ENCODE measurements around the gene TMEFF1. TPM values are rescaled to one million over a fixed set of nuclear protein-coding genes. Genes with fewer than 3 reads are reported as not detected.

Gene TMEFF1
- total and polyA plus RNA-seq, 12 donors: 0.14 to 1.8 (median 0.24) TPM; not detected in 8

DNA sequence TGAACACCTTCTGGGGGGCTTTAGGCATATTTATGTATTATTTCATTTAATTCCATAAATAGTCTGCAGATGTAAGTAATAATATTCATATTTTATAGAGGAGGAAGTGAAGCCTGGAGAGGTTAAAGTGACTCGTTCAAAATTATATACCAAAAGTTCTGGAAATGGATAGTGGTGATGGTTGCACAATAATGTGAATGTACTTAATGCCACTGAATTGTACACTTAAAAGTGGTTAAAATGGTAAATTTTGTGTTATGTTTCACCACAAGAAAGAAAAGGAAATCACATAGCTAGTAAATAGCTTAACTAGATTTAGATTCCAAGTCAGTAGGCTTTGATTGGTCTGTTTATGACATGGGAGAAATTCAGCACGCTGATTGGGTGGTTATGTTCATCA lies 13.0 kb upstream of the TMEFF1 start:
- intact Hi-C loops (cut with DNase I): no loop called here
- Histone ChIP-seq H3K27ac (no peak overlapping the region), H3K9me3 (replicated peaks in 1 of 3) (no peaks in the 10 kb centered on the region), H3K27me3 (no peaks in the 10 kb centered on the region), H3K4me3 (no peak overlapping the region), H3K36me3 (replicated peaks in 1 of 2) (no peaks in the 10 kb centered on the region), H3K4me1 (replicated peaks in 1 of 2) (no peaks in the 10 kb centered on the region)
- no peak for DNase-seq
- WGBS, 4 donors: 80 to 91% (median 83%) methylated on average over 2 of the region's 2 CpGs
- TF ChIP-seq POLR2A (IDR thresholded peaks at IDR 0.05): no peak
- TF ChIP-seq, protein P1, sequence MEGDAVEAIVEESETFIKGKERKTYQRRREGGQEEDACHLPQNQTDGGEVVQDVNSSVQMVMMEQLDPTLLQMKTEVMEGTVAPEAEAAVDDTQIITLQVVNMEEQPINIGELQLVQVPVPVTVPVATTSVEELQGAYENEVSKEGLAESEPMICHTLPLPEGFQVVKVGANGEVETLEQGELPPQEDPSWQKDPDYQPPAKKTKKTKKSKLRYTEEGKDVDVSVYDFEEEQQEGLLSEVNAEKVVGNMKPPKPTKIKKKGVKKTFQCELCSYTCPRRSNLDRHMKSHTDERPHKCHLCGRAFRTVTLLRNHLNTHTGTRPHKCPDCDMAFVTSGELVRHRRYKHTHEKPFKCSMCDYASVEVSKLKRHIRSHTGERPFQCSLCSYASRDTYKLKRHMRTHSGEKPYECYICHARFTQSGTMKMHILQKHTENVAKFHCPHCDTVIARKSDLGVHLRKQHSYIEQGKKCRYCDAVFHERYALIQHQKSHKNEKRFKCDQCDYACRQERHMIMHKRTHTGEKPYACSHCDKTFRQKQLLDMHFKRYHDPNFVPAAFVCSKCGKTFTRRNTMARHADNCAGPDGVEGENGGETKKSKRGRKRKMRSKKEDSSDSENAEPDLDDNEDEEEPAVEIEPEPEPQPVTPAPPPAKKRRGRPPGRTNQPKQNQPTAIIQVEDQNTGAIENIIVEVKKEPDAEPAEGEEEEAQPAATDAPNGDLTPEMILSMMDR (IDR thresholded peaks at IDR 0.05): no peak

DNA sequence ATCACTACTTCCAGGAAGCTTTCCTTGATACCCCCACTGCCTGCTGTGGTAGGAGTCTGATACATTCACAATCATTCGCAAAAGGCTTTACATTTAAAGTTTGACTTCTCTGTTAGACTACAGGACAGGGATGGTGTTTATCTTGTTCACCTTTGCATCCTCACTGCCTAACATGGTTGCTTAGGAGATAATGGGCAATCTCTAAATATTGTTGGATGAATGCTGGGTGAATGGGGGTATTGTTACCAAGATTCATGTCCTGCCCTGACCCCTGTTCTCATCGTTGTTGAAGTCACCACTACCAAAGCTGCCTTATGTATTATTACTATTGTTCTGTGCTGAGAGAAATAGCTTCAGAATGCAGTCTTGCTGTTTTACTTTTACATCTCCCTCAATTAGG lies 7.7 kb upstream of the TMEFF1 start:
- Histone ChIP-seq H3K27me3 (no peaks in the 10 kb centered on the region), H3K36me3 (replicated peaks in 1 of 2) (no peaks in the 10 kb centered on the region), H3K4me3 (no peak overlapping the region), H3K4me1 (replicated peaks in 1 of 2) (no peaks in the 10 kb centered on the region), H3K9me3 (replicated peaks in 1 of 3) (no peaks in the 10 kb centered on the region), H3K27ac (no peak overlapping the region)
- intact Hi-C loops (cut with DNase I): no loop called here
- 78 to 88% (median 85%) methylated on average over 2 of the region's 2 CpGs for WGBS, 4 donors
- no peak for DNase-seq
- TF ChIP-seq, protein P1 (IDR thresholded peaks at IDR 0.05): no peak
- no peak for TF ChIP-seq POLR2A (IDR thresholded peaks at IDR 0.05)

GRCh38 chr9:100465761-100466160 lies 7.2 kb upstream of the TMEFF1 start:
- 75 to 96% (median 88%) methylated on average over 1 of the region's 1 CpG for WGBS, 4 donors
- intact Hi-C loops (cut with DNase I): no loop called here
- no peaks in the 10 kb centered on the region for H3K27me3 ChIP-seq

DNA sequence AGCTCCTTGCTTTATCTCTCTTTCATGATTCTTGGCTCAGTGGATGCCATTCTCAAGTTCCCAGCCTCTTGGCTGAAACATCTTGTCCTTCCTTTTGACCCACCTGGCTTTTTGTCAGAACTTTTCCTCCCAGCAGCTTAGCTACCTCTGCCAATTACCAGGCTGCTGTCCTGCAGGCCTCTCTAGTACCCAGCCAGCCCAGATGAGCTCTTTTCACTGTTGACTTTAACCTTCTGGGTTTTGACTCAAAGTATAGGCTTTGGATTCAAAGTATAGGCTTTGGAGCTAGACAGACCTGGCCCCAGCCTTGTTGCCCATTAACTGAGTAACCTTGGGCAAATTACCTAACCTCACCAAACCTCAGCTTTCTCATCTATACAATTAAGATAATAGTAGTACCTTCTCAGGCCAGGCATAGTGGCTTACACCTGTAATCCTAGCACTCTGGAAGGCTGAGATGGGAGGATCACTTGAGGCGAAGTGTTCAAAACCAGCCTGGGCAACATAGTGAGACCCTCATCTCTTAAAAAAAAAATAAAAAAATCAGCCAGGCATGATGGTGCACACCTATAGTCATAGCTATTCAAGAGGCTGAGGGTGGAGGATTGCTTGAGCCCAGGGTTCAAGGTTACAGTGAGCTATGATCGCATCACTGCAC lies 6.6 kb upstream of the TMEFF1 start:
- intact Hi-C loops (cut with DNase I): no loop called here
- no peak overlapping the region for H3K4me3 ChIP-seq
- no peaks in the 10 kb centered on the region for H3K27me3 ChIP-seq
- 91 to 100% (median 93%) methylated on average over 2 of the region's 2 CpGs for WGBS, 4 donors
- H3K27ac ChIP-seq: no peak overlapping the region
- no peak for DNase-seq
- no peaks in the 10 kb centered on the region for H3K4me1 ChIP-seq (replicated peaks in 1 of 2)
- no peaks in the 10 kb centered on the region for H3K36me3 ChIP-seq (replicated peaks in 1 of 2)
- H3K9me3 ChIP-seq (replicated peaks in 1 of 3): no peaks in the 10 kb centered on the region
- no peak for TF ChIP-seq POLR2A (IDR thresholded peaks at IDR 0.05)
- TF ChIP-seq, protein P1 (IDR thresholded peaks at IDR 0.05): no peak

More at GRCh38 chr9:100465761-100466160, 7.2 kb upstream of the TMEFF1 start:
- H3K4me1 ChIP-seq (replicated peaks in 1 of 2): no peaks in the 10 kb centered on the region
- no peak for DNase-seq
- H3K36me3 ChIP-seq (replicated peaks in 1 of 2): no peaks in the 10 kb centered on the region
- no peak overlapping the region for H3K4me3 ChIP-seq
- no peaks in the 10 kb centered on the region for H3K9me3 ChIP-seq (replicated peaks in 1 of 3)
- H3K27ac ChIP-seq: no peak overlapping the region
- TF ChIP-seq, protein P1 (IDR thresholded peaks at IDR 0.05): no peak
- TF ChIP-seq POLR2A (IDR thresholded peaks at IDR 0.05): no peak
